ENCODE results near the gene TBC1D22B.
"Not testable (repeated sequence)": the region's sequence is repeated elsewhere in the genome, so short reads cannot be mapped to it uniquely, and the experiment has no call there.

TBC1D22B gene

DNA sequence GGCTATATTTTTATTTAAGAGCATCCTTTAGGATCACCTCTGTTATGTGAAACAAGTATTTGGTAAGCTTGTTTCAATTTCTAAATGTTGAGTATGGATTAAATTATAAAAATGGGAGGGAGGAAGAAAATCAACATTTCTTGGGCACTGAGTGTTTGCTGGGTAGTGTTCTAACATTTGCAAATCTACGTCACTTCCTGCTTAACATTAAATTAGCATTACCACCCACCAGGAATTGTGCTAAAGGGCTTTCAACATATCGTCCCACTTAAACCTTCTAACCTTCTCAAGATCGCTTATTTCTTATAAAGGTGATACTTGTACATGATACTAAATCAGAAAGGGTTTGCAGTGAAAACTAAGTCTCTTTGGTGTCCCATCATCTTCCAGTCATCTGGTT, 8.3 kb downstream of the TBC1D22B start:
- DNase-seq (ENCODE audit: low read depth in 2 of 2): no peak

GRCh38 chr6:37269105-37269504, 11.5 kb downstream of the TBC1D22B start:
- DNase-seq (ENCODE audit: low read depth in 2 of 2): no peak

DNA sequence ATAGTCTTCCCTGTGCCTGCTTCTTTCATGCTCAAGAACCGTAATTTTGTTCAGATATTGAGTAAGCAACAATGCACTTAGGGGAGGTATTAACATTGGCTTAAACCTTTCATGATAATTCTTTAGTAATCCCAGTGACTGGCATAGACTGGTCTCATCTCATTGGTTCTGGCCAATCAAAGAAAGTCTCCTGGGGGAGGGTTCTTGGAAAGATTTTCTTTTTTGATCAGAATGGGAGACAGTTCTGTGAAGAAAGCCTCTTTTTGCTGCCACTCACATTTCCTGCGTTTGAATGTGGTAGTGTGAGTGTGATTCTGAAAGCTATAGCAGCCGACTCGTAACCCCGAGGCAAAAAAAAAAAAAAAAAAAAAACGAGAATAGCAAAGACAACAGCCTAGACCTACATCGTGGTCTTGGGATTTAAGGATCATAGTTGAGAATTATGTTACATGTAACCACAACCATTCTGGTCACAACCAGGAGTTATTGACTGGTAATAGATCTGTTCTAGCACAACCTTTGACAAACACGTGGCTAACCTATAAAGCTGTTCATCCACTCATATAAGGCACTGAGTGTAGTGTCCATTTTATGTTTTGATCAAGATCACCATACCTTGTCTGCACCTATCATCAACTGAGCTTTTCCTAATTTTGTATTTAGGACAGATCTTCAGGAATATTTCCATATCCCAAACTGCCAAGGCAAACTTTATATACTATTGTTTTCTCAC, 15.4 kb downstream of the TBC1D22B start:
- DNase-seq (ENCODE audit: low read depth in 2 of 2): no peak

GRCh38 chr6:37273690-37274089, 16.1 kb downstream of the TBC1D22B start:
- no peak for DNase-seq (ENCODE audit: low read depth in 2 of 2)

GRCh38 chr6:37275350-37275749, 17.8 kb downstream of the TBC1D22B start:
- no peak for DNase-seq (ENCODE audit: low read depth in 2 of 2)

- DNase-seq (ENCODE audit: low read depth in 2 of 2): no peak
Observed at GRCh38 chr6:37277001-37277409, 19.4 kb downstream of the TBC1D22B start.

GRCh38 chr6:37279366-37280134, 22.0 kb downstream of the TBC1D22B start:
- DNase-seq (ENCODE audit: low read depth in 2 of 2): no peak

DNA sequence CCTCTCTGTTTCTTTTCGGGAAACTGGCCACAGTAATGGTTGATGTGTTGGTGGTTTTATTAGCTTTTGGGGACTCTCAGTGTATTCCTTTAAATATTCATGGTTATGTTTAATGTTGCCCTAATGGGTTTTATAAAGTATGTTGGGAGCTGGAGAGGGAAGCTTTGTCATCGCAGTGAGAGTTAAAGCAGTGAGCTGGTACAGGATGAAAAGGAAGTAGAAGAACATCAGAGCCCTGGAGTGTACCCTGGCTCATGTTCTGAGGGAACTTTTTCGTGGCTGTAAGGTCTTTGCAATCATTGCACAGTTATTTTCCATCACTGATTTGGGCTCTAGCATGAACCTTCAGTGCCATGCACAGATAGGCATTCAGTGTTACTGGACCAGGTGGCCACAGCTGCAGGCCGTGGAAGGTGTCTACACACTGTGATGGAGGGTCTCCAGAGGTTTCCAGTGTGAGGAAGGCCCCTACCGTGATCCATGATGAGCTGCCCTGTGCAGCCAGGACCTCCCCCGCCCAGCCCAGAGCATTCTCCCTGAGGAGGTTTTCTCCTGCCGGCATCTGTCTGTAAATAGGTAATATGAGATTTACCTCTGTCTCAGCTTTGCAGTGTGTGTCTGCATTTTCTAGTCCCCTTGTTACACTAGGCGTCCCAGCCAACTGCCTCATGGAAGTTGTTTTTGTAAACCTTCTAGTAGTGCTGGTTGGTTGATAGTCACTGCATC, 22.8 kb downstream of the TBC1D22B start:
- DNase-seq (ENCODE audit: low read depth in 2 of 2): no peak

DNA sequence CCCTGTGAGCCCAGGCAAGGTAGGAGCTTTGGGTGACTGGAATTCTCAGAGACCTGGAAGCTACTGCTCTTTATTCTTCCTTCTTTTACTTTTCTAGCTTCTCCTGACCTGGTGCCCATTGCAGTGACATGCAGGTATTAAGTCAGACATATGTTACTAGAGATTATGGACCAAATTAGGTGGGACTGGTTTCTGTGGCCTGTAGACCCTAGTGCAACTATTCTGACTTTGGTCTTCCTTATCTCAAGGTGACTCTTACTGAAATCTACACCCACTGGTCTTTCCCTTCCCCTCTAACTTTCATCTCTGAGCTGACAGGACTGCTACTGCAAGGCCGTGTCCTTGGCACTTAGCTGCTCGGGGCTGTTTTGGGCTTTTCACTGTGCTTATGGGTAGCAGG, 24.8 kb downstream of the TBC1D22B start:
- DNase-seq (ENCODE audit: low read depth in 2 of 2): no peak

- DNase-seq (ENCODE audit: low read depth in 2 of 2): no peak
Observed at GRCh38 chr6:37283268-37283667, 25.7 kb downstream of the TBC1D22B start.

DNA sequence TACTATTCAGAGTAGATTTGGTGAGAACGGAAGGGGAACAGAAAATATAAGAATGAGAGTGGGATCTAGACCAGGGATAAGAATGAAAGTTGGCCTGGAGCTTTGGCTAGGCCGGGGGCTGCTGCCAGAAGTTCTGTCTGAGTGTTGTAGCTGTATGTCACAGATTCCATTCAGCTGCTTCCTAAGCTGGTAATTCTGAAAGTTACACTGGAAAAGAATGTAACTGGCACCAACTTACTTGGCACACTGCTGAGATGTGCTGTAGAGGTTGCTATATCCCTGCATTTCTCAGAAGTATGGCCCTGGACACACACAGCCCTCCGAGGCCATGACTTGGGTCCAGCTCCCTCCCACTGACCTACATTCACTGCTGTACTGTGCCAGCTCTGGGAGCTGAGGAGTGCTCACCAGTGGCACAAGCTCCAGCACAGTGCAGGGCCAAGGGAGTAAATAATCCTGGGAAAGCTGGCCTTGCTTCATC, 26.1 kb downstream of the TBC1D22B start:
- no peak for DNase-seq (ENCODE audit: low read depth in 2 of 2)

DNA sequence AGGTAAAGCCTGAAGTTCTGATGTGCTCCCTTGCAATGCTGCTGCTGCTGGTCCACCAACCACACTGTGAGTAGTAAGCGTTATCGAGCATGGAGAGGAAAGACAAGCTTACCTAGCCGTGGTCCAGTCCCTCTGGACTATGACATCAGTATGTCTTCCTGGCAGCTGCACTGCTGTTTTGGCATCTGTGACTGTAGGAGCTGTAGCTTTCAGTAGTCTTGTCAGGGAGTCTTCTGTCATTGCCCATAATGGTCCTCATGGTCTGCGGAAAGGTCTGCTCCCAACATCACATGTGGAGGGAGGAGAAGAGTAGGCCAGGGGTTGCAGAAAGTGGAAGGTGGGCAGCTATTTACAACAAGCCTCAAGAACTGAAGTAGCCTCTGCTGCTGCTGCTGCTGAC, 27.2 kb downstream of the TBC1D22B start:
- DNase-seq (ENCODE audit: low read depth in 2 of 2): no peak

GRCh38 chr6:37285861-37286311, 28.3 kb downstream of the TBC1D22B start:
- DNase-seq (ENCODE audit: low read depth in 2 of 2): no peak

DNA sequence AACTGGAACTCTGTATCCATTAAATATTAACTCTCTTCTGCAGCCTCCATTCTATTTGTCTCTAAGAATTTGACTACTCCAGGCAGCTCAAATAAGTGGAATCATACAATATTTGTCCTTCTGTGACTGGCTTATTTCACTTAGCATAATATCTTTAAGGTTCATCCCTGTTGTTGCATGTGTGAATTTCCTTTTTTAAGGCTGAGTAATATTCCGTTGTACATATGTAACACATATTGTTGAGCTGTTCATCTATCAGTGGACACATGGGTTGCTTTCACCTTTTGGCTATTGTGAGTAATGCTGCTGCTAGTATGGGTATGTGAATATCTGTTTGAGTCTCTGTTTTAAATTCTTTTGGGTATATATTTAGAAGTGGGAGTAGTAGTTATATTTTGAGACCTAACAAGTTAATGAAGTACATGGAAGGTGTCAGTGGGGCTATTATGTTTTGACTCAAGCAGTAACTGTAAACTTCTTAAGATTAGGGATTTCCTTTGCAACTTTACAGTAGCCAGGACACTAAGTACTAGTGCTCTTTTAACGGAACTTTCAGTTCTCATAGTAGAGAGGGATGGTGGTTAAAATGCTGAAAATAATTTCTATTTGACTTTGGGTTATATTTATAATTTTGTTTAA, 30.1 kb downstream of the TBC1D22B start:
- no peak for DNase-seq (ENCODE audit: low read depth in 2 of 2)

DNA sequence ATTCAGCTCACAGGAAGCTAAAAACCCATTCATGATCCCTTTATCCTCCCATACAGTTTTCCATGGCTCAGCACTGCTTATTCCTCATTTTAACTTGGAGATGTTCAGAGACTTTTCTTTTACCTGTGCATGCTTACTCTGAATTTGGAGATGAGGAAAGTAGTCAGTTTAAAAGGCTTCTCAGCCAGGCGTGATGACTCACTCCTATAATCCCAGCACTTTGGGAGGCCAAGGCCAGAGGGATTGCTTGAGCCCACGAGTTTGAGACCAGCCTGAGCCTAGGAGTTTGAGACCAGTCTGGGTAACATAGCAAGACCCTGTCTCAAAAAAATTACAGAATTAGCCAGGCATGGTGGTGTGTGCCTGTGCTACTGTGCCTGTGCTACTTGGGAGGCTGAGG, 30.7 kb downstream of the TBC1D22B start:
- no peak for DNase-seq (ENCODE audit: low read depth in 2 of 2)

DNA sequence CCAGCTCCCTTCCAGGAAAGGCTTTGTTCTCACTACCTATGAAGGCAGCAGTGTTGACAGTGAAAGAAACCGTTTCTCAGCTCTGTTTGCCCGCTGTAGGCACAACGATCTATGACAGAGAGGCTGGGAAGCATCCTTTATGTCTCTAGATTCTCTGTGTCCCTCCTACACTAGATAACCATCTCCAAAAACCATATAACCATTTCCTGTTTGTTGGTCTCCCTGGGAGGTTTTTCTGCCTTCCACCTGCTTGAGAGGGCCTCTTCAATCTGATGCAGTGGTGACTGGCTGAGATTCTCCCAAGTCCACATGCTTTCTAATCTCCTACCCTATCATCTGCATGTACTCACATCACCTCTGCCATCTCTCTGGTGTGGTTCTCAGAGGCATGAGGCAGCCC, 32.4 kb downstream of the TBC1D22B start:
- DNase-seq (ENCODE audit: low read depth in 2 of 2): no peak

DNA sequence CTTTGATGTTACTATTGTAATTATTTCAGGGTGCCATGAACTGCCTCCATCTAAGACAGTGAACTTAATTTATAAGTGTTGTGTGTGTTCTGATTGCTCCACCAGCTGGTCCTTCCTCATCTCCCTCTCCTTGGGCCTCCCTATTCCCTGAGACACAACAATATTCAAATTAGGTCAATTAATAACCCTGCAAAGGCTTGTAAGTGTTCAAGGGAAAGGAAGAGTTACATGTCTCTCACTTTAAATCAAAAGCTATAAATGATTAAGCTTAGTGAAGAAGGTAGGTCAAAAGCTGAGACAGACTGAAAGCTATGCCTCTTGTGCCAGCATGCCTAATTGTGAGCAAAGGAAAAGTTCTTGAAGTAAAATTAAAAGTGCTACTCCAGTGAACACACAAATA, 35.9 kb downstream of the TBC1D22B start:
- DNase-seq (ENCODE audit: low read depth in 2 of 2): no peak

GRCh38 chr6:37297637-37298036, 40.1 kb downstream of the TBC1D22B start:
- DNase-seq (ENCODE audit: low read depth in 2 of 2): not testable (repeated sequence)

- no peak for DNase-seq (ENCODE audit: low read depth in 2 of 2)
Observed at GRCh38 chr6:37298958-37299357, 41.4 kb downstream of the TBC1D22B start.

DNA sequence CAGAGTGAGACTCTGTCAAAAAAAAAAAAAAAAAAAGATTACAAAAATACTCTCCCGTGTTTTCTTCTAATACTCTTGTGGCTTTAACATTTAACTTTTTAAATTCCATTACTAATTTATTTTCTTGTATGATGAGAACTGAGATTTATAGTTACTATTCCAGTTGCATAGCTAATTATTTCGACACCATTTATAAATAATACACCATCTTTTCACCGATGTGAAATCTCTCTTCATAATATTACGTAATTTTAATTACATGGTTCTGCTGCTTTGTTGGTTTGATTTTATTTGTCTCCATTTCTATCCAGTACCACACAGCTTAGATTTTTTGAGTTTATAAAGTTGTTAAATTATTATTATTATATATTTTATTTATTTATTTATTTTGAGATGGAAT, 42.4 kb downstream of the TBC1D22B start:
- DNase-seq (ENCODE audit: low read depth in 2 of 2): no peak

GRCh38 chr6:37302086-37302686, 44.6 kb downstream of the TBC1D22B start:
- no peak for DNase-seq (ENCODE audit: low read depth in 2 of 2)
